GM08714 (cell line): ENCODE measurements around the gene SNX24.
"Not testable (repeated sequence)": the region's sequence is repeated elsewhere in the genome, so short reads cannot be mapped to it uniquely, and the experiment has no call there.

Experiments used
- H3K4me3 ChIP-seq: fragments of 200-500 bp; sonication (Bioruptor generic); 2 replicates; pipeline ENCODE4 v1.5.1; 2014; ENCODE audit warnings: mild to moderate bottlenecking, low read length, inconsistent platforms
- ZNF274 ChIP-seq: IDR thresholded peaks from 2 replicates; pipeline ENCODE4 v1.6.1; 2012; ENCODE audit warnings: mild to moderate bottlenecking, low read depth, low read length

Gene SNX24

GRCh38 chr5:122849771-122850170 is 4.4 kb downstream of the SNX24 start:
- no peak for TF ChIP-seq ZNF274
- H3K4me3 ChIP-seq = no peak overlapping the region

GRCh38 chr5:122857538-122857937 is 12.1 kb downstream of the SNX24 start:
- not testable (repeated sequence) for H3K4me3 ChIP-seq

DNA sequence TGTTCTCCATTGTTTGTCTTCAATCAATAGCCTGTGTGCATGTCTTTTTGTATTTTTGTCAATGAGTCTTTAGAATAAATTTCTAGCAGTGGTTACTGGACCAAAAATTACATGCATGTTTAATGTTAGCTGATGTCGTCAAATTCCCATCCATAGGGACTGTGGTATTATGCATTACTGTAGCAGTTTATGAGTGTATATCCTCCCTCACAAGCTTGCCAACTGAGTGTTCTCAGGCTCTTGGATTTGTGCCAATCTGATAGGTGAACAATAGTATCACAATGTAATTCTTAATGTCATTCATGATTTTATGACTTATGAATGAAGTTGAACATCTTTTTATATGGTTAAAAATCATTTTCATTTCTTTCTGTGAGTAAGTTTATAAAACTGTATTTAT is 13.0 kb downstream of the SNX24 start:
- no peak for TF ChIP-seq ZNF274
- H3K4me3 ChIP-seq = no peak overlapping the region

DNA sequence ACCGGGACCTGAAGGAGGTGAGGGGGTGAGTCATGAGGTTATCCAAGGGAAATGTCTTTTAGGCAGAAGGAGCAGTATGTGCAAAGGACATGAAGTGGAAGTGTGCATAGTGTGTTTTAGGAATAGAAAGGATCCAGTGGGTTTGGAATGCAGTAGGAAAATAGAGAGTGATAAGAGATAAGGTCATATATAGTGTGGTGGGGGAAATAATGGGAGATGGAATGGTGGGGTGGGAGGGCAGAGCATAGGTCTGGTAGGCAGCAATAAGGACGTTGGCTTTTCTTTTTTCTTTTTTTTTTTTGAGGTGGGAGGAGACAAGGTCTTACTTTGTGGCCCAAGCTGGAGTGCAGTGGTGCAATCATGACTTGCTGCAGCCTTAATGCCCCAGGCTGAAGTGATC is 17.8 kb downstream of the SNX24 start:
- TF ChIP-seq ZNF274 = no peak

GRCh38 chr5:122863721-122864120 is 18.3 kb downstream of the SNX24 start:
- H3K4me3 ChIP-seq = no peak overlapping the region

More for the DNA sequence above, 17.8 kb downstream of the SNX24 start:
- H3K4me3 ChIP-seq = no peak overlapping the region

GRCh38 chr5:122864400-122864799 is 19.0 kb downstream of the SNX24 start:
- no peak for TF ChIP-seq ZNF274
- H3K4me3 ChIP-seq = no peak overlapping the region

More at GRCh38 chr5:122863721-122864120, 18.3 kb downstream of the SNX24 start:
- TF ChIP-seq ZNF274 = no peak

DNA sequence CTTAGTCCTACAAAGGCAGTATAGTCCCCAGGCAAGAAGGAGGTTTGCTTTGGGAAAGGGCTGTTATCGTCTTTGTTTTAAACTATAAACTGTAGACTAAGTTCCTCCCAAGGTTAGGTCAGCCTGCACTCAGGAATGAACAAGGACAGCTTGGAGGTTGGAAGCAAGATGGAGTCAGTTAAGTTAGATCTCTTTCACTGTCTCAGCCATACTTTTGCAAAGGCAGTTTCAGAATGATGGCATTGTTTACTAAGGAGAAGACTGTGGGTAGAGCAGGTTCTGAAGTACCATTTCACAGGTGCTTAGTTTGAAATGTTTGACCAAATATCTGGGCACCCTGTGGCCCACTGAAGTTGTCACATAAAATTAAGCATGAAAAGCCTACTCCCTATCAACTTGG is 19.4 kb downstream of the SNX24 start:
- no peak for TF ChIP-seq ZNF274
- H3K4me3 ChIP-seq = no peak overlapping the region

DNA sequence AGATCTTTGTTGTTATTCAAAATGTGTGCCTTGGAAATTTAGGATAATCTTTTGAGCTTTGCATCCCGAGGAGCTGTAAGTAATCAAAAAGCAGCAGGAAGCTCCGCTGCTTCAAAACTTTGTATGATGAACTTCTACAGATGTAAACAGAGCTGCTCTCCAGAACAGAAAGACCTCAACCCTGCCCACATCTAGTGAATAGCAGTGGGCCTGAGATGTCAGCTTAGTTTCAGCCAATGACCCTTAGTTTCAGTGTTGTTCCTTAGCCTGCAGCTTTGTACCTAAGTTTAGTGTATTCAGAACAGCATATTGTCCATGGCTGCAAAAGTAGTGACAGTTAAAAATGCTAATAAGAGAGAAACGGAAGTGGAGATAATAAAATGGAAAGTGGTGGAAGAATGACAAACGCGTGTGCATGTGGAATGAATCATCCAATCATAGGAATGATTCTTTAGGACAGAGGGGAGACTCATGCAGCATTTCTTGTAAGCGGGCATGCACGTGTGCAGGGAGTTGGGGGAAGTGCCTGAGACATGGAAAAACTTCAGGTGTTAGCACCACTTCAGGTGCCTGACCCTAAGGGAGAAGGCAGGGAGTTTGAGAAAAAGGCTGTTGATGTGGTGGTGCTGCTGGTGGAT is 24.9 kb downstream of the SNX24 start:
- no peak overlapping the region for H3K4me3 ChIP-seq

DNA sequence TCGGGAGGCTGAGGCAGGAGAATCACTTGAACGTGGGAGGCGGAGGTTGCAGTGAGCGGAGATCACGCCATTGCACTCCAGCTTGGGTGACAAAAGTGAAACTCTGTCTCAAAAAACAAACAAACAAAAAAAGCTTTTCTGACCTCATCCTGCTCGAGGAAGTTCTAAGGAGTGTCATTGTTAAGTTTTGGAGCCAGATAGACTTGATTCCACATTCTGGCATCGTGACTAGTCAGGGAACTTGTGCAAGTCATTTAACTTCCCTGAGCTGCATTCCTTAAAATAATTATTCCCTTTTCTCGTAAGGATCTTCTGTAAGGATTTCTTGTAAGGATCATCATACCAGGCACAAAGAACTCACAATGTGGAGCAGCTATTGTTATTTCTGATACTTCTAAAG is 26.2 kb downstream of the SNX24 start:
- no peak overlapping the region for H3K4me3 ChIP-seq
- TF ChIP-seq ZNF274 = no peak

More for the DNA sequence above, 24.9 kb downstream of the SNX24 start:
- no peak for TF ChIP-seq ZNF274

DNA sequence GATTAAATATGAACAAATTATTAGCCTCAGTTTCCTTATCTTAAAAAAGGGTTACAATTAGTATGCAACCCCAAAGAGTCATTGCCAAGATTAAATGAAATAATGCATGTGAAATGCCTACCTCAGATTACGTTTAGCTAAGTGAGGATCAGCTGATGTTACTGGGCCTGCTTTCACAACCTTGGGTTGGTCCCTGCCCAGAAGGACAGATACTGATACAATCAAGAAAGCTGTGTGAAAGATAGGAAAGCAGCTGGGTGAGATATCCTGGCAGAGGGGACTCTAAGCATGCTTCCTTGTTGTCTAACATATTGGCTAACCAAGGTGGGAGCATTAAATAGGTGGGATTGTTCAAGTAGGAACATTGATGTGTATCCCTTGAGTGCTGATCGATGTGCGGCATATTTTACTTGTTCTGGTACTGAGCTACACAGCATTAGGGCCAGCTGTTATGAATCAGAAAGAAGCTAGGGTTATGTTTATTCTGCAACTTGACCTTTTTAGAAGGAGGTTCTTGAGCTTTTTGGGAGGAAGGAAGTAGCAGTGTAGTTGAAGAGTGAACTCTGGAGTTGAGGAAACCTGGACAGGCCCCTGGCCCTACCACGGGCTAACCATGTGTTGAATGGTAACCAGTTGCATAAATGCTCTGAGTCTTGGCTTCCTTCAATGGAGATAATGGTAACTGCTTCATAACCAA is 28.9 kb downstream of the SNX24 start:
- no peak overlapping the region for H3K4me3 ChIP-seq
- no peak for TF ChIP-seq ZNF274

- H3K4me3 ChIP-seq = no peak overlapping the region
- TF ChIP-seq ZNF274 = no peak
These were observed 32.1 kb downstream of the SNX24 start for GRCh38 chr5:122877518-122877917.

- no peak for TF ChIP-seq ZNF274
These were observed 33.7 kb downstream of the SNX24 start for GRCh38 chr5:122879076-122879475.

DNA sequence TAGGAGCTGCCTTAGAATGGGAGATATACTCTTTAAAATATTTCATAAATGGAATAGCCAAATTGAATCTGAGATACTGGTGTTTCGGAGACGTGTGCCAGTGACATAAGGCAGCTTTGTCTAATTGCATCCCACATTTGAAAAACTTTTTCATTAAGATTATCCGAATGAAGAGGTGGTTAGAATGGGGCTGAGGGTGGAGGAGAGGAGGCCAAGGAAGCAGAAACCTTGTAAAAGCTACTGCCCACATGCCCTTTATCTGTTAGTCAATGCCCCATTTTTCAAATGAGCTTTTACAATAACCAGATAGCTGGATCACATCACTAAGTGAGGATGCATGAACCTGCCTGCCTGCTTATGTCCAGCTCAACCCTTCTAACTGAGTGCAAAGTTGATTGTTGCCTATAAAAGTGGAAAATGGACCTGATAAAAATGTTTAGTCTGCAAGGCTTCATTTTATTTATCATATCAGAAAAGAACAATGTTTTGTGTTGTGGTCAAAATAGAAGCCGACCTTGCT is 34.8 kb downstream of the SNX24 start:
- no peak for TF ChIP-seq ZNF274
- no peak overlapping the region for H3K4me3 ChIP-seq

More at GRCh38 chr5:122879076-122879475, 33.7 kb downstream of the SNX24 start:
- no peak overlapping the region for H3K4me3 ChIP-seq

GRCh38 chr5:122880749-122881148 is 35.3 kb downstream of the SNX24 start:
- no peak for TF ChIP-seq ZNF274
- H3K4me3 ChIP-seq = no peak overlapping the region

- no peak for TF ChIP-seq ZNF274
- H3K4me3 ChIP-seq = no peak overlapping the region
These were observed 37.4 kb downstream of the SNX24 start for GRCh38 chr5:122882831-122883230.
